SU-DHL-6 (cell line): ENCODE data around the gene ZNF382.

Experiments
- H2AFZ ChIP-seq: fragments of 200-600 bp; sonication (generic); 2 replicates; pipeline ENCODE4 v1.6.1; 2014; ENCODE audit warnings: low read depth, mild to moderate bottlenecking, moderate library complexity, mixed read lengths, antibody characterized with exemption, low read length; ENCODE audit not compliant: severe bottlenecking
- H3F3A ChIP-seq: fragments of 200-600 bp; shearing (Covaris generic); 2 replicates; pipeline ENCODE4 v1.6.0; 2016; ENCODE audit warnings: antibody characterized with exemption, mild to moderate bottlenecking; ENCODE audit not compliant: insufficient read depth
- H3K27ac ChIP-seq: fragments of 200-600 bp; sonication (generic); 2 replicates; pipeline ENCODE4 v1.5.1; 2016; ENCODE audit warnings: low read depth, mild to moderate bottlenecking, low read length, moderate library complexity, mixed read lengths
- H3K27me3 ChIP-seq: fragments of 200-600 bp; sonication (generic), shearing (Covaris generic); 2 replicates; pipeline ENCODE4 v1.6.0; 2014; ENCODE audit warnings: mild to moderate bottlenecking, low read length
- H3K36me3 ChIP-seq: fragments of 200-600 bp; sonication (generic); 2 replicates; pipeline ENCODE4 v1.6.1; 2014; ENCODE audit warnings: mild to moderate bottlenecking, low read length, mixed read lengths
- H3K4me2 ChIP-seq: fragments of 300-600, 200-600 bp; shearing (Covaris generic), sonication (generic); 2 replicates; pipeline ENCODE4 v1.6.0; 2014; ENCODE audit warnings: low read length, low read depth, mild to moderate bottlenecking; ENCODE audit not compliant: poor library complexity, severe bottlenecking
- H3K4me3 ChIP-seq: fragments of 200-600 bp; sonication (generic); 2 replicates; pipeline ENCODE4 v1.5.1; 2014; ENCODE audit warnings: antibody characterized with exemption, low read length, mild to moderate bottlenecking, mixed read lengths; ENCODE audit not compliant: insufficient read depth, poor library complexity, severe bottlenecking
- H3K79me2 ChIP-seq: fragments of 200-600 bp; sonication (generic); 2 replicates; pipeline ENCODE4 v1.6.1; 2014; ENCODE audit warnings: mild to moderate bottlenecking, low read length, moderate library complexity; ENCODE audit not compliant: insufficient read depth
- H3K9ac ChIP-seq: fragments of 200-600 bp; sonication (generic); 2 replicates; pipeline ENCODE4 v1.7.0; 2014; ENCODE audit warnings: mild to moderate bottlenecking, low read length
- H3K9me2 ChIP-seq: fragments of 200-600 bp; sonication (generic); replicated peaks from 2 replicates; pipeline ENCODE4 v1.6.1; 2014; ENCODE audit warnings: low read length; ENCODE audit not compliant: insufficient read depth
- H3K9me3 ChIP-seq: fragments of 200-600 bp; sonication (generic); 2 replicates; pipeline ENCODE4 v1.6.1; 2014; ENCODE audit warnings: low read length, mixed read lengths; ENCODE audit not compliant: insufficient read depth
- H4K20me1 ChIP-seq: fragments of 200-600 bp; sonication (generic); 2 replicates; pipeline ENCODE4 v1.6.1; 2014; ENCODE audit warnings: low read depth, mild to moderate bottlenecking, antibody characterized with exemption, low read length, moderate library complexity, mixed read lengths
- EZH2phosphoT487 ChIP-seq: fragments of 200-600 bp; sonication (generic), shearing (Covaris generic); conservative IDR thresholded peaks from 2 replicates; pipeline ENCODE4 v1.6.1; 2018; ENCODE audit warnings: mild to moderate bottlenecking, antibody characterized with exemption, low read length, moderate library complexity, mixed read lengths
- TF ChIP-seq, protein P1 (sequence below): fragments of 200-600 bp; sonication (generic); IDR thresholded peaks from one replicate; pipeline ENCODE4 v1.5.1; 2017; ENCODE audit warnings: antibody characterized with exemption, mild to moderate bottlenecking, low read length, moderate library complexity; ENCODE audit not compliant: insufficient read depth, poor library complexity, severe bottlenecking

ZNF382 gene

DNA sequence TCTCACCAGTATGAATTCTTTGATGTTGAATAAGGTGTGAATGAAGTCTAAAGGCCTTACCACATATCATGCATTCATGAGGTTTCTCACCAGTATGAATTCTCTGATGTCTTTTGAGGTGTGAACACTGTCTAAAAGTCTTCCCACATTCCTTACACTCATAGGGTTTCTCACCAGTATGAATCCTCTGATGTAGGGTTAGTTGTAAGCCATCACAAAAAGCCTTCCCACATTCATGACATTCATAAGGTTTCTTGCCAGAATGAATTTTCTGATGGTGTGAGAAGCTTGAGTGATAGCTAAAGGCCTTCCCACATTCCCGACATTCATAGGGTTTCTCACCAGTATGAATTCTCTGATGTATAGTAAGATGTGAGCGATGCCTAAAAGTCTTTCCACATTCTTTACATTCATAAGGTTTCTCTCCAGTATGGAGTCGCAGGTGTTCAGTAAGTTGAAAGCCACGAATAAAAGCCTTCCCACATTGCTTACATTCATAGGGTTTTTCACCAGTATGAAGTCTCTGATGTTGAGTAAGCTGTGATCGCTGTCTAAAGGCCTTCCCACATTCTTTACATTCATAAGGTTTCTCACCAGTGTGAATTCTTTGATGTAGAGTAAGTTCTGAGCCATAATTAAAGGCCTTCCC, 33.9 kb downstream of the ZNF382 start:
- H3K36me3 ChIP-seq, result peaks cover 33% of the 10 kb centered on the region
- no peak overlapping the region for H3K9ac ChIP-seq
- no peak overlapping the region for H3K4me3 ChIP-seq
- no peaks in the 10 kb centered on the region for H3K9me2 ChIP-seq
- H2AFZ ChIP-seq, result no peak overlapping the region
- H3K4me2 ChIP-seq, result no peak overlapping the region
- TF ChIP-seq EZH2phosphoT487, result no peak
- no peaks in the 10 kb centered on the region for H3F3A ChIP-seq
- H3K27ac ChIP-seq, result no peak overlapping the region
- no peaks in the 10 kb centered on the region for H4K20me1 ChIP-seq
- H3K9me3 ChIP-seq, result peaks cover 70% of the 10 kb centered on the region; the same call in 1 of the 2 replicates
- no peaks in the 10 kb centered on the region for H3K79me2 ChIP-seq
- H3K27me3 ChIP-seq, result no peaks in the 10 kb centered on the region

DNA sequence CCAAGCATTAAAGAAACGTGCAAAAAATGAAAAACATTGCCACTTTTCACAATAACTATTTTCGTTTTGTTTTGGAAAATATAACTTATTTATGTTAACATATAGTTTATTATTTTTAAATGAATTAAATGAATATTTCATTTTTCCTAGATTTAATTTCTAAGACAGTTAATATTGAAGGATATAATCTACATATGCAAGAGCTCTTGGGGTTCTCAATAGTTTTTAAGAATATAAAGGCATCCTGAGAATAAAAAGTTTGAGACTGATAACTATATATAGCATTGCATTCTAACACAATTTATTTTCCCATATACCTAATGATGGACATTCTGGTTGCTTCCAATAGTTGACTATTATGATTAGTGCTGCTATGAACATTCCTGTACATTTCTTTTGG, 41.6 kb downstream of the ZNF382 start:
- Histone ChIP-seq H3K4me3 (no peak overlapping the region), H3K36me3 (peaks cover 22% of the 10 kb centered on the region; the same call in 1 of the 2 replicates), H3K9me3 (peaks cover 33% of the 10 kb centered on the region; the same call in 1 of the 2 replicates), H3K9ac (no peak overlapping the region), H2AFZ (no peak overlapping the region), H3K9me2 (no peaks in the 10 kb centered on the region), H3K4me2 (no peak overlapping the region), H3K27ac (no peak overlapping the region), H4K20me1 (no peaks in the 10 kb centered on the region), H3K79me2 (no peaks in the 10 kb centered on the region), H3K27me3 (no peaks in the 10 kb centered on the region), H3F3A (no peaks in the 10 kb centered on the region)
- no peak for TF ChIP-seq EZH2phosphoT487
- TF ChIP-seq, protein P1, sequence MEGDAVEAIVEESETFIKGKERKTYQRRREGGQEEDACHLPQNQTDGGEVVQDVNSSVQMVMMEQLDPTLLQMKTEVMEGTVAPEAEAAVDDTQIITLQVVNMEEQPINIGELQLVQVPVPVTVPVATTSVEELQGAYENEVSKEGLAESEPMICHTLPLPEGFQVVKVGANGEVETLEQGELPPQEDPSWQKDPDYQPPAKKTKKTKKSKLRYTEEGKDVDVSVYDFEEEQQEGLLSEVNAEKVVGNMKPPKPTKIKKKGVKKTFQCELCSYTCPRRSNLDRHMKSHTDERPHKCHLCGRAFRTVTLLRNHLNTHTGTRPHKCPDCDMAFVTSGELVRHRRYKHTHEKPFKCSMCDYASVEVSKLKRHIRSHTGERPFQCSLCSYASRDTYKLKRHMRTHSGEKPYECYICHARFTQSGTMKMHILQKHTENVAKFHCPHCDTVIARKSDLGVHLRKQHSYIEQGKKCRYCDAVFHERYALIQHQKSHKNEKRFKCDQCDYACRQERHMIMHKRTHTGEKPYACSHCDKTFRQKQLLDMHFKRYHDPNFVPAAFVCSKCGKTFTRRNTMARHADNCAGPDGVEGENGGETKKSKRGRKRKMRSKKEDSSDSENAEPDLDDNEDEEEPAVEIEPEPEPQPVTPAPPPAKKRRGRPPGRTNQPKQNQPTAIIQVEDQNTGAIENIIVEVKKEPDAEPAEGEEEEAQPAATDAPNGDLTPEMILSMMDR, result no peak

DNA sequence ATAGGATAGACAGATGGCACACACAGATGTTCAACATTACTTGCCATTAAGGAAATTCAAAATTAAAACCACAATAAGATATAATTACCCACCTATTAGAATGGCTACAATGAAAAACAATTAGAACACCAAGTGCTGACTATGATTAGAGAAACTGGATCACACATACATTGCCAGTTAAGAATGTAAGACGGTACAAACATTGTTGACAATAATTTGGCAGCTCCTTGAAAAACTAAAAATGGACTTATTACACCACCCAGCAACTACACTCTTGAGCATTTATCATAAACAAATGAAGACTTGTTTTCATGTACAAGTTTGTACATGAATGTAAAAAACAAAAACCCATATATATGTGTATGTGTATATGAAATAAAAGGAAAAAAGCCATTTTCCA, 47.8 kb downstream of the ZNF382 start:
- no peak for TF ChIP-seq EZH2phosphoT487
- TF ChIP-seq, protein P1, result no peak
- Histone ChIP-seq H3K4me2 (no peak overlapping the region), H3K27ac (no peak overlapping the region), H3K36me3 (peaks cover 42% of the 10 kb centered on the region), H3K4me3 (no peak overlapping the region), H3K9me3 (peaks cover 14% of the 10 kb centered on the region; the same call in 1 of the 2 replicates), H3K79me2 (no peaks in the 10 kb centered on the region), H3K9ac (no peak overlapping the region), H3F3A (no peaks in the 10 kb centered on the region), H3K9me2 (no peaks in the 10 kb centered on the region), H4K20me1 (no peaks in the 10 kb centered on the region), H2AFZ (no peak overlapping the region), H3K27me3 (no peaks in the 10 kb centered on the region)

DNA sequence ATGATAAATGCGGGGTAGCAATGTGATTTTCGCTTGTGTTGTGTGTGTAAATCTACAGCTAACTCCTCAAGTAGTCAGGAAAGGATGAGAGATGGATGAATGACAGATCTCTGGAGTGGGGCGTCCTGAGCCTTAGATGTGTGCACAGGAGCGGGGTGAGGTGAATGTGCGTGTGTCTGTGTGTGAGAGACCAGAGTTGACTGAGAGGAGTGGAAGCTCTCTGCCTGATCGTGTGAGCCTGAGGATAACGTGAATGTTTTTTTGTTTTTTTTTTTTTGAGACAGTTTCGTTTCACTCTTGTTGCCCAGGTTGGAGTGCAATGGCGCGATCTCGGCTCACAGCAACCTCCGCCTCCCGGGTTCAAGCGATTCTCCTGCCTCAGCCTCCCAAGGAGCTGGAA, 60.7 kb downstream of the ZNF382 start:
- Histone ChIP-seq H3K9me2 (no peaks in the 10 kb centered on the region), H3K9me3 (peaks cover 8% of the 10 kb centered on the region; the same call in 1 of the 2 replicates), H3K9ac (no peak overlapping the region), H3F3A (0 out of 2 replicates have a peak, but pooled peaks cover 3% of the 10 kb centered on the region), H3K27ac (no peak overlapping the region), H3K79me2 (no peaks in the 10 kb centered on the region; the same call in 1 of the 2 replicates), H3K4me2 (peak overlapping the region; percentile 63), H3K36me3 (0 out of 2 replicates have a peak, but pooled peaks cover 5% of the 10 kb centered on the region), H3K27me3 (no peaks in the 10 kb centered on the region), H2AFZ (peak overlapping the region; percentile 98), H3K4me3 (peak overlapping the region; percentile 83), H4K20me1 (no peaks in the 10 kb centered on the region)
- no peak for TF ChIP-seq EZH2phosphoT487
- TF ChIP-seq, protein P1, result no peak
